Measurements from ENCODE around the gene STIM2. TPM values are rescaled to one million over a fixed set of nuclear protein-coding genes. Genes with fewer than 3 reads are reported as not detected.

Gene STIM2
- total and polyA plus RNA-seq, 3 experiments from 2014 or later = 41.4 to 51.0 (median 47.8) TPM

DNA sequence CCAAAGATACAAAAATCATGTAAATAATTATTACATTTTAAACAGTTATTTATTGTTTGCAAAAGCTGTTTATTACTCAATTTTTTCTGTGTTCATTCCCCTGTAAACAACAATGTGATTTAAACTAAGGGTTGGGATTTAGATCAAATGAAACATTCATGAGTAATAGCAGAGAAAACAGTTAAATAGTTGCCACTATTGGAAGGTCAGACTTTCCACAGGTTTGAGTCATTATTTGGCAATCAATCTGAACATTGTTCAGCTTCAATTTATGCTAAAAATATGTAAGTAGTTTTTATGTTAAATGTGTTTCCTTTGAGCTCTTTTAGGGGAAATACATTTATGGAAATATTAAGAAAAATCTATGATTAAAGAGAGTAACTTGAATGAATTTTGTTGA, 144.9 kb downstream of the STIM2 start:
- ChIA-PET CTCF (interaction anchor here (0.8 to 1.3 kb wide), 2 partner anchors 13 to 546 kb away, joined by 4 to 5 read pairs; no protein-coding TSS in a partner anchor), POLR2A (interaction anchor here (0.8 kb wide), 1 partner anchor 145 kb away, joined by 5 read pairs; the partner anchor contains the start of gene STIM2)

DNA sequence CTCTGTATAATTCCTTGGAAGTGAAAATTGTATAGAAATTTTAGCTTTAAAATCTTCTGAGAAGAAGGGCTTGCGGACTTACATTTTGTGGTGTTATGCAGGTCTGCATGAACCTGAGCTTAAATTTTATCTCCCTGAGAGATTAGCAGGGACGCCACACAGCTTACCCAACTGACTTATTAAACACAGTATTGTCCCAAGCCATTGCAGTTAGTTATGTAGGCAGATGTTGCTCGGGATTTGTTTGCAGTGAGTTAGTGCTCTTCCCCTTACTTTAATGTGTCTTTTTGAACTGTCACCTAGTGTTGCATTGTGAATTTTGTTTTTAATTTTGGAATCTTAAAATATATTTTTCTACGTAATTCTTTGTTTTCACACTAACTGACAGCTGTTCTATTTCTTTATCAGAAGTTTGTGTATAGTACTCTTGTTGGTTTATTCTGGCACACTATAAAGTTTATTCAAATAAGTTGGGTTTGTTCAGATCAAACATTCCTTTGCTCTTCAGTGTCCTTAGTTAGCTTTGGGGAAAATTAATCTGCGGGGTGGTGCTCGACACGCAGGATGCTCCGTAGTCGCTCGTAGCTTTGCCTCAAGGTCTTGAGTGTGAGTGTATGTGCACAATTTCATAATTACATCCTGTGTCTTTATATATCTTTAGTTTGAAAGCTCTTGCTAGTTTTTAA, 145.4 kb downstream of the STIM2 start:
- POLR2A ChIA-PET = interaction anchor here (0.8 kb wide), 1 partner anchor 146 kb away, joined by 5 read pairs; the partner anchor contains the start of gene STIM2
- H3K27me3 Mint-ChIP-seq = peaks cover 0 to 1% of the 10 kb centered on the region in 2 donors
- Histone ChIP-seq H3K4me1 (ENCODE audit: insufficient read depth, low read length) (peaks cover 15% of the 10 kb centered on the region), H3K27ac (ENCODE audit: low read depth, low read length) (no peak overlapping the region), H3K9me3 (ENCODE audit: low read length) (no peaks in the 10 kb centered on the region), H3K4me3 (ENCODE audit: low read length) (no peak overlapping the region), H3K27me3 (ENCODE audit: insufficient read depth, low read length, poor library complexity, severe bottlenecking) (no peaks in the 10 kb centered on the region), H3K36me3 (ENCODE audit: insufficient read depth, low read length) (peaks cover 8% of the 10 kb centered on the region)
- H3K4me1 Mint-ChIP-seq = peaks cover 22 to 47% (median 38%) of the 10 kb centered on the region in 3 donors
- H3K27ac Mint-ChIP-seq = peak overlapping the region in 6 of 8 donors; percentile 1 to 70 (median 44)
- CTCF ChIA-PET = interaction anchor here (0.7 to 1.3 kb wide), 3 partner anchors 13 to 547 kb away, joined by 3 to 5 read pairs (median 4); partner anchors contain the start of gene STIM2
- H3K36me3 Mint-ChIP-seq = peaks cover 0 to 57% (median 10%) of the 10 kb centered on the region in 3 donors
- no peaks in the 10 kb centered on the region for H3K9me3 Mint-ChIP-seq
- DNase-seq = no peak
- no peak overlapping the region for H3K4me3 Mint-ChIP-seq

More for the DNA sequence above, 144.9 kb downstream of the STIM2 start:
- H3K27ac ChIP-seq (ENCODE audit: low read depth, low read length) = no peak overlapping the region
- no peak for DNase-seq
- no peaks in the 10 kb centered on the region for H3K9me3 ChIP-seq (ENCODE audit: low read length)
- peaks cover 25 to 51% (median 40%) of the 10 kb centered on the region in 3 donors for H3K4me1 Mint-ChIP-seq
- H3K27me3 Mint-ChIP-seq = peaks cover 0 to 1% of the 10 kb centered on the region in 2 donors
- no peaks in the 10 kb centered on the region for H3K27me3 ChIP-seq (ENCODE audit: insufficient read depth, low read length, poor library complexity, severe bottlenecking)
- H3K36me3 Mint-ChIP-seq = peaks cover 0 to 55% (median 10%) of the 10 kb centered on the region in 3 donors
- peaks cover 8% of the 10 kb centered on the region for H3K36me3 ChIP-seq (ENCODE audit: insufficient read depth, low read length)
- H3K27ac Mint-ChIP-seq = peak overlapping the region in 2 of 8 donors; percentile 1 to 59
- no peak overlapping the region for H3K4me3 Mint-ChIP-seq
- H3K4me3 ChIP-seq (ENCODE audit: low read length) = no peak overlapping the region
- peaks cover 15% of the 10 kb centered on the region for H3K4me1 ChIP-seq (ENCODE audit: insufficient read depth, low read length)
- H3K9me3 Mint-ChIP-seq = no peaks in the 10 kb centered on the region

DNA sequence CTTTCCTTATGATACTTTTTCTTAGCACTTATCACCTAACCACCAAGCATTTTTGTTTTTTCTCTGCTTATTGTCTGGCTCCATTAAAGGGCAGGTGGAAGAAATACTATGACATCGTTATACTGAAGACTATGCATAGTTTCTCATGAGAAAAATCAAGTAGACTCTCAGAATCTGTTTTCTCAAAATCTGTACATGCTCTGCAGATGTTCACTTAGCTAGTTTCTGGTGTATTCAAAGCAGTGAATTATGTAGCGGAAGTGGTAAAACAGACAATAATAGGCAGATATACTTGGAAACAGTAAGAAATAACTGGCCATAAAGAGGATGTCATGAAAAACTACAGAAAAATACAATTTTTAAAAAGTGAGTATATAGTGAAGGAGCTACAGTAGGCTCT, 146.0 kb downstream of the STIM2 start:
- Mint-ChIP-seq H3K27ac (peak overlapping the region in 6 of 8 donors; percentile 1 to 69 (median 24)), H3K4me3 (no peak overlapping the region), H3K4me1 (peaks cover 22 to 41% (median 34%) of the 10 kb centered on the region in 3 donors), H3K27me3 (peaks cover 0 to 1% of the 10 kb centered on the region in 2 donors), H3K36me3 (peaks cover 0 to 57% (median 10%) of the 10 kb centered on the region in 3 donors), H3K9me3 (no peaks in the 10 kb centered on the region)
- Histone ChIP-seq H3K4me1 (ENCODE audit: insufficient read depth, low read length) (peaks cover 15% of the 10 kb centered on the region), H3K36me3 (ENCODE audit: insufficient read depth, low read length) (peaks cover 8% of the 10 kb centered on the region), H3K27ac (ENCODE audit: low read depth, low read length) (no peak overlapping the region), H3K4me3 (ENCODE audit: low read length) (no peak overlapping the region), H3K27me3 (ENCODE audit: insufficient read depth, low read length, poor library complexity, severe bottlenecking) (no peaks in the 10 kb centered on the region), H3K9me3 (ENCODE audit: low read length) (no peaks in the 10 kb centered on the region)
- ChIA-PET POLR2A (interaction anchor here (0.6 to 0.7 kb wide), 2 partner anchors 145 to 146 kb away, joined by 3 to 4 read pairs; partner anchors contain the start of gene STIM2), CTCF (interaction anchor here (0.7 to 1.3 kb wide), 3 partner anchors 14 to 546 kb away, joined by 3 to 5 read pairs (median 4); partner anchors contain the start of gene STIM2)
- DNase-seq = no peak

DNA sequence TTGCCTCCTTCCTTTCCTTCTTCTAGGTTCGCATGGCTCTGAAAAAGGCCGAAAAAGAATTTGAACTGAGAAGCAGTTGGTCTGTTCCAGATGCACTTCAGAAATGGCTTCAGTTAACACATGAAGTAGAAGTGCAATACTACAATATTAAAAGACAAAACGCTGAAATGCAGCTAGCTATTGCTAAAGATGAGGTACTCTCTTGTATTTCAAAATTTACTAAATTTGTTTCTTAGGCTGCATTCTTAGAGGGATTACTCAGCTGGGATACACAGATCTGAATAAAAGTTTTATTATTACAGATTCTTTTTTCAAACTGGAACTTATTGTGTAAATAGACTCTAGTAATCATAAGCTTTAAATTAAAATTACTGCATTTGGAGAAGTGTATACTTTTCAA, 146.9 kb downstream of the STIM2 start:
- POLR2A ChIA-PET = interaction anchor here (0.6 to 0.7 kb wide), 2 partner anchors 146 to 147 kb away, joined by 3 to 4 read pairs; partner anchors contain the start of gene STIM2
- no peaks in the 10 kb centered on the region for H3K9me3 ChIP-seq (ENCODE audit: low read length)
- Mint-ChIP-seq H3K9me3 (no peaks in the 10 kb centered on the region), H3K27me3 (peaks cover 0 to 1% of the 10 kb centered on the region in 2 donors), H3K4me3 (no peak overlapping the region), H3K4me1 (peaks cover 23 to 37% (median 28%) of the 10 kb centered on the region in 3 donors), H3K27ac (peak overlapping the region in 2 of 8 donors; percentile 56 to 87), H3K36me3 (peaks cover 0 to 55% (median 10%) of the 10 kb centered on the region in 3 donors)
- peaks cover 8% of the 10 kb centered on the region for H3K36me3 ChIP-seq (ENCODE audit: insufficient read depth, low read length)
- H3K27ac ChIP-seq (ENCODE audit: low read depth, low read length) = no peak overlapping the region
- no peaks in the 10 kb centered on the region for H3K27me3 ChIP-seq (ENCODE audit: insufficient read depth, low read length, poor library complexity, severe bottlenecking)
- H3K4me1 ChIP-seq (ENCODE audit: insufficient read depth, low read length) = peaks cover 15% of the 10 kb centered on the region
- no peak for DNase-seq
- CTCF ChIA-PET = interaction anchor here (0.8 to 1.0 kb wide), 3 partner anchors 134 to 547 kb away, joined by 3 to 4 read pairs (median 4); no protein-coding TSS in a partner anchor
- no peak overlapping the region for H3K4me3 ChIP-seq (ENCODE audit: low read length)

DNA sequence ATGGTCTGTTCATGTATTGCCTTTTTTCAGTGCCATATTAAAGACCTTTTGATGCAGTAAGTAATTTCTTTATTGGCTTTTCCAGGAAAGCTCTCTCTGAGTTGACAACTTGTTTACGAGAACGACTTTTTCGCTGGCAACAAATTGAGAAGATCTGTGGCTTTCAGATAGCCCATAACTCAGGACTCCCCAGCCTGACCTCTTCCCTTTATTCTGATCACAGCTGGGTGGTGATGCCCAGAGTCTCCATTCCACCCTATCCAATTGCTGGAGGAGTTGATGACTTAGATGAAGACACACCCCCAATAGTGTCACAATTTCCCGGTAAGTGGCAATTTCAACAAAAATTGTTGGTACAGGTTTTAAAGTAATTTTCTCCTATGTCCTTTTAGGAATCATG, 148.0 kb downstream of the STIM2 start:
- Histone ChIP-seq H3K4me1 (ENCODE audit: insufficient read depth, low read length) (peaks cover 3% of the 10 kb centered on the region), H3K9me3 (ENCODE audit: low read length) (no peaks in the 10 kb centered on the region), H3K27me3 (ENCODE audit: insufficient read depth, low read length, poor library complexity, severe bottlenecking) (no peaks in the 10 kb centered on the region), H3K27ac (ENCODE audit: low read depth, low read length) (no peak overlapping the region), H3K36me3 (ENCODE audit: insufficient read depth, low read length) (peaks cover 8% of the 10 kb centered on the region), H3K4me3 (ENCODE audit: low read length) (no peak overlapping the region)
- H3K9me3 Mint-ChIP-seq = no peaks in the 10 kb centered on the region
- H3K36me3 Mint-ChIP-seq = peaks cover 0 to 48% (median 10%) of the 10 kb centered on the region in 3 donors
- H3K4me3 Mint-ChIP-seq = no peak overlapping the region
- DNase-seq = no peak
- POLR2A ChIA-PET = no interaction called here
- H3K27ac Mint-ChIP-seq = peak overlapping the region in 3 of 8 donors; percentile 35 to 61 (median 52)
- CTCF ChIA-PET = interaction anchor here (3.2 kb wide), 1 partner anchor 148 kb away, joined by 14 read pairs; the partner anchor contains the start of gene STIM2
- H3K4me1 Mint-ChIP-seq = peaks cover 13 to 26% (median 16%) of the 10 kb centered on the region in 3 donors
- peaks cover 0 to 1% of the 10 kb centered on the region in 2 donors for H3K27me3 Mint-ChIP-seq

DNA sequence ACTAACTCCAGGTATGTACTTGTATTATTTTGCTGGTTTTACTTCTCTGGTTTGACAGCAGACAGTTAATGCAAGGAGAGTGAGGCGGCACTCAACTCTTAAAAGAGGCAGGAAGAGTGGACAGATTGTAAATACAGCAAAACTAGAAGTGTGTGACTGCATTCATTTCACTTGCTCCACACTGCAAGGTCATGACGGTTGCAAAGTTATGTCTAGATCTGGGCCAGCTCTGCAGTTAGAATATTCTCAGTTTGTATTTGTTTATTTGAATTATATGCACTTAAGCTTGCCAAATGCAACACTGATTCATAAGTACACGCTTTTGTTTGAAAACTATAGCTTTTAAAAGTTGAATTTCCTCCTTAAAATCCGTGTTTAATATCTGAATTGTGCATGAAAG, 148.9 kb downstream of the STIM2 start:
- no peaks in the 10 kb centered on the region for H3K9me3 Mint-ChIP-seq
- ChIA-PET CTCF (interaction anchor here (0.7 to 3.2 kb wide), 11 partner anchors 8 to 547 kb away, joined by 3 to 14 read pairs (median 3); partner anchors contain the start of gene STIM2), POLR2A (no interaction called here)
- H3K4me1 Mint-ChIP-seq = peaks cover 7 to 21% (median 10%) of the 10 kb centered on the region in 3 donors
- no peak for DNase-seq
- H3K27ac ChIP-seq (ENCODE audit: low read depth, low read length) = no peak overlapping the region
- no peaks in the 10 kb centered on the region for H3K9me3 ChIP-seq (ENCODE audit: low read length)
- peaks cover 0 to 41% (median 8%) of the 10 kb centered on the region in 3 donors for H3K36me3 Mint-ChIP-seq
- no peaks in the 10 kb centered on the region for H3K27me3 Mint-ChIP-seq
- H3K27me3 ChIP-seq (ENCODE audit: insufficient read depth, low read length, poor library complexity, severe bottlenecking) = no peaks in the 10 kb centered on the region
- peak overlapping the region in 2 of 8 donors; percentile 69 to 77 for H3K27ac Mint-ChIP-seq
- H3K36me3 ChIP-seq (ENCODE audit: insufficient read depth, low read length) = peaks cover under 1% of the 10 kb centered on the region
- no peak overlapping the region for H3K4me3 ChIP-seq (ENCODE audit: low read length)
- no peaks in the 10 kb centered on the region for H3K4me1 ChIP-seq (ENCODE audit: insufficient read depth, low read length)
- no peak overlapping the region for H3K4me3 Mint-ChIP-seq

DNA sequence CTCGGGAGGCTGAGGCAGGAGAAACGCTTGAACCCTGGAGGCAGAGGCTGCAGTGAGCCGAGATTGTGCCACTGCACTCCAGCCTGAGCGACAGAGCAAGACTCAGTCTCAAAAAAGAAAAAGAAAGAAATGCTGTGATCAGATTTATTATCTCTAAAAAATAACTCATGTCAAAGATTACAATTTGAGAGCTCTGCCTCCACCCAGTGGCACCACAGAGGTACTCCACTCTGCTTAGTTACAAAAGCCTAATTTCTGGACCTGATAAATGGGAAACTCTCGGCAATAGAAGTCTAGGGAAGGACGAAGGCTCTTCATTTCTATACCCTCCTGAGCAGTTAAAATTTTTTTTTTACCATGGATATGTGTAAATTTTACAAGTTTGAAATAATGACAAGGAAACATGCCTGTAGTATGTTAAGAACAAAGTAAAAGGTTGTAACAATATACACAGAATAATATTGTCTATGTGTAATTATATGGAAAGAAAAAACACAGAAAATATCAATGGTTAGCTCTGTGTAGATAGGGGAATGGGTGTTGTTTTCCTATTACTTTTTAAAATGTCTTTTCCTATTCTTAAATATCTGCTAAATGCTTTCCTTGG, 149.8 kb downstream of the STIM2 start:
- no peaks in the 10 kb centered on the region for H3K4me1 ChIP-seq (ENCODE audit: insufficient read depth, low read length)
- peak; percentile 38 to 64 (median 43) for DNase-seq
- H3K9me3 ChIP-seq (ENCODE audit: low read length) = no peaks in the 10 kb centered on the region
- no peak overlapping the region for H3K4me3 ChIP-seq (ENCODE audit: low read length)
- no peak overlapping the region for H3K27ac ChIP-seq (ENCODE audit: low read depth, low read length)
- CTCF ChIA-PET = interaction anchor here (0.8 to 3.2 kb wide), 11 partner anchors 9 to 1023 kb away, joined by 3 to 14 read pairs (median 4); partner anchors contain the start of gene STIM2
- Mint-ChIP-seq H3K9me3 (no peaks in the 10 kb centered on the region), H3K27me3 (no peaks in the 10 kb centered on the region), H3K27ac (peak overlapping the region in 7 of 8 donors; percentile 2 to 95 (median 73)), H3K36me3 (peaks cover 0 to 37% (median 8%) of the 10 kb centered on the region in 3 donors), H3K4me1 (peaks cover 12 to 21% (median 17%) of the 10 kb centered on the region in 3 donors), H3K4me3 (no peak overlapping the region)
- POLR2A ChIA-PET = no interaction called here
- no peaks in the 10 kb centered on the region for H3K27me3 ChIP-seq (ENCODE audit: insufficient read depth, low read length, poor library complexity, severe bottlenecking)
- no peaks in the 10 kb centered on the region for H3K36me3 ChIP-seq (ENCODE audit: insufficient read depth, low read length)

Measured in CD8-positive, alpha-beta memory T cell (primary cell).